Measurements from ENCODE around the gene PLEKHM2. TPM values are rescaled to one million over a fixed set of nuclear protein-coding genes. Genes with fewer than 3 reads are reported as not detected.

Gene PLEKHM2
- total and polyA plus RNA-seq, 4 donors: 32.5 to 79.2 (median 63.1) TPM

DNA sequence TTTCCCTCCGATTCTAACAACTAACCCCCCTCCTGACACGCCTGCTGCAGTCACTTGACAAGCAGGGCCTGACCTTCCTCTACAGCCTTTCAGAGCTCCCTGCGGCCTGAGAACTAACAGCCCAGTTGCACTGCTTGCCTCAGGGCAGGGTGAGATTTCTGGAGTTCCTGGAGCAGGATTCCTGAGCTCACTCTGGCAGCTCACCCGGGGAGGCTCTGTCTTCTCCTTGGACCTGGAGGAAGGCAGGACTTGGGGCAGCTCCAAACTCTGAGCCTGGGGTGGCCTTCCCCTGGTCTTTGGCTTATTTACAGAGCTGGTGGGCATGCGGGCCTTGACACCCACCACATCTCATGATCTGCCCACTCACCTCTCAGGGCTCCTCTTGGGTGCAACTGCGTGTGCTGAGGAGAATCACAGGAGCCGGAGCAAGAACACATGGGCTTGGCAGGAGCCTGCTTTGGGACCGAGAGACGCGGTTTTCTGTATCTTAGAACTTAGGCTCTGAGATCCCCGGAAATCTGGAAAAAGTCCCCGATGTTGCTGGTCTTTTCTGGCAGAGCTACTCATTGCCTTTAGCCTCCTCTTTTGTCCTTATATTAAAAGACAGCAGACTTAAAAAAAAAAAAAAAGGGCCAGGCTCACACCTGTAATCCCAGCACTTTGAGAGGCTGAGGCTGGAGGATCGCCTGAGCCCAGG lies 38.9 kb downstream of the PLEKHM2 start:
- H3K27ac ChIP-seq (ENCODE audit: low read depth in 1 of 2, low read length in 1 of 2): no peak overlapping the region
- ATAC-seq (ENCODE audit: insufficient read depth, low FRiP score) (no peak), DNase-seq (no peak)

DNA sequence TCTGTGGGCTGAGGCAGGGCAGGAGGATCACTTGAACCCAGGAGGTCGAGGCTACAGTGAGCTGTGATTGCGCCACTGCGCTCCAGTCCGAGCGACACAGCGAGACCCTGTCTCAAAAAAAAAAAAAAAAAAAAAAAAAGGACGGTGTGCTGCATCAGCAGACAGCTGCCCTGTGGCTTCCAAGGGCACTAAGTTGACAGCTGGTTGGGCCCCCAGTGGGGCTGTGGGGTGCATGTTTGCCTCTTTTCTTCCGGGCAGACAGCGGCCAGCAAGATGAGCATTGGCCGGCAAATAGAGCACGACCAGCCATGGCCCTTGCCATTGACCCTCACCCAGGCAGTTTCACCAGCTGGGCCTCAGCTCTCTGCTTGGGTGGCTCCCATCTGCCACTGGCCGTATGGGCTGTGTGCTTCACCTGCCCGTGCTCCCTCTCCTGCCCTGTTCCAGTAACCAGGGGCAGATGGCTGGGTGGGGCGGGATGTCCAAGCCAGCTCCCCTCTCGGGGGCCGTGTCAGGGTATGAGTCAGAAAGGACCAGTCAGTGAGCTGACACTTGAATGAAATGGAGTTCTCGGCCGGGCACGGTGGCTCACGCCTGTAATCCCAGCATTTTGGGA lies 39.6 kb downstream of the PLEKHM2 start:
- 91 to 95% methylated on average over 20 of the region's 20 CpGs for WGBS, 2 donors
- peaks cover 7 to 70% (median 44%) of the 10 kb centered on the region in 4 donors for H3K36me3 ChIP-seq (ENCODE audit: control insufficient read depth in 4 of 4, insufficient read depth in 4 of 4, low read length in 4 of 4)

More for the DNA sequence above, 38.9 kb downstream of the PLEKHM2 start:
- Histone ChIP-seq H3K9ac (ENCODE audit: insufficient read depth in 1 of 2, low read length in 2 of 2) (no peak overlapping the region), H3K9me3 (ENCODE audit: control insufficient read depth in 4 of 4, insufficient read depth in 3 of 4, low read length in 3 of 4) (no peaks in the 10 kb centered on the region), H3K36me3 (ENCODE audit: control insufficient read depth in 4 of 4, insufficient read depth in 4 of 4, low read length in 4 of 4) (peaks cover 7 to 69% (median 44%) of the 10 kb centered on the region in 4 donors), H3K27me3 (ENCODE audit: control insufficient read depth in 3 of 3, insufficient read depth in 3 of 3, low read length in 2 of 3) (no peaks in the 10 kb centered on the region), H3K4me1 (ENCODE audit: control insufficient read depth in 5 of 5, insufficient read depth in 5 of 5, low read length in 5 of 5) (peaks cover 0 to 5% (median 4%) of the 10 kb centered on the region in 5 donors), H3K4me3 (no peak overlapping the region)
- TF ChIP-seq, protein P1, sequence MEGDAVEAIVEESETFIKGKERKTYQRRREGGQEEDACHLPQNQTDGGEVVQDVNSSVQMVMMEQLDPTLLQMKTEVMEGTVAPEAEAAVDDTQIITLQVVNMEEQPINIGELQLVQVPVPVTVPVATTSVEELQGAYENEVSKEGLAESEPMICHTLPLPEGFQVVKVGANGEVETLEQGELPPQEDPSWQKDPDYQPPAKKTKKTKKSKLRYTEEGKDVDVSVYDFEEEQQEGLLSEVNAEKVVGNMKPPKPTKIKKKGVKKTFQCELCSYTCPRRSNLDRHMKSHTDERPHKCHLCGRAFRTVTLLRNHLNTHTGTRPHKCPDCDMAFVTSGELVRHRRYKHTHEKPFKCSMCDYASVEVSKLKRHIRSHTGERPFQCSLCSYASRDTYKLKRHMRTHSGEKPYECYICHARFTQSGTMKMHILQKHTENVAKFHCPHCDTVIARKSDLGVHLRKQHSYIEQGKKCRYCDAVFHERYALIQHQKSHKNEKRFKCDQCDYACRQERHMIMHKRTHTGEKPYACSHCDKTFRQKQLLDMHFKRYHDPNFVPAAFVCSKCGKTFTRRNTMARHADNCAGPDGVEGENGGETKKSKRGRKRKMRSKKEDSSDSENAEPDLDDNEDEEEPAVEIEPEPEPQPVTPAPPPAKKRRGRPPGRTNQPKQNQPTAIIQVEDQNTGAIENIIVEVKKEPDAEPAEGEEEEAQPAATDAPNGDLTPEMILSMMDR (IDR thresholded peaks at IDR 0.05; ENCODE audit: control extremely low read depth, extremely low read depth): no peak
- WGBS, 2 donors: 93 to 95% methylated on average over 13 of the region's 13 CpGs

GRCh38 chr1:15724949-15725880 lies 41.1 kb downstream of the PLEKHM2 start:
- H3K9ac ChIP-seq (ENCODE audit: insufficient read depth in 1 of 2, low read length in 2 of 2): no peak overlapping the region
- H3K27ac ChIP-seq (ENCODE audit: low read depth in 1 of 2, low read length in 1 of 2): no peak overlapping the region
- WGBS, 2 donors: 84 to 89% methylated on average over 26 of the region's 26 CpGs
- TF ChIP-seq, protein P1 (IDR thresholded peaks at IDR 0.05; ENCODE audit: control extremely low read depth, extremely low read depth): no peak
- H3K4me3 ChIP-seq: no peak overlapping the region
- DNase-seq (peak in 1 of 3 donors; percentile 15), ATAC-seq (ENCODE audit: insufficient read depth, low FRiP score) (no peak)
- no peaks in the 10 kb centered on the region for H3K9me3 ChIP-seq (ENCODE audit: control insufficient read depth in 4 of 4, insufficient read depth in 3 of 4, low read length in 3 of 4)
- H3K4me1 ChIP-seq (ENCODE audit: control insufficient read depth in 5 of 5, insufficient read depth in 5 of 5, low read length in 5 of 5): peaks cover 0 to 1% (median 0%) of the 10 kb centered on the region in 5 donors
- H3K27me3 ChIP-seq (ENCODE audit: control insufficient read depth in 3 of 3, insufficient read depth in 3 of 3, low read length in 2 of 3): no peaks in the 10 kb centered on the region
- peaks cover 7 to 76% (median 36%) of the 10 kb centered on the region in 4 donors for H3K36me3 ChIP-seq (ENCODE audit: control insufficient read depth in 4 of 4, insufficient read depth in 4 of 4, low read length in 4 of 4)

More for the DNA sequence above, 39.6 kb downstream of the PLEKHM2 start:
- Histone ChIP-seq H3K9ac (ENCODE audit: insufficient read depth in 1 of 2, low read length in 2 of 2) (no peak overlapping the region), H3K27ac (ENCODE audit: low read depth in 1 of 2, low read length in 1 of 2) (no peak overlapping the region), H3K4me3 (no peak overlapping the region), H3K9me3 (ENCODE audit: control insufficient read depth in 4 of 4, insufficient read depth in 3 of 4, low read length in 3 of 4) (no peaks in the 10 kb centered on the region), H3K27me3 (ENCODE audit: control insufficient read depth in 3 of 3, insufficient read depth in 3 of 3, low read length in 2 of 3) (no peaks in the 10 kb centered on the region), H3K4me1 (ENCODE audit: control insufficient read depth in 5 of 5, insufficient read depth in 5 of 5, low read length in 5 of 5) (peaks cover 0 to 1% (median 0%) of the 10 kb centered on the region in 5 donors)
- TF ChIP-seq, protein P1 (IDR thresholded peaks at IDR 0.05; ENCODE audit: control extremely low read depth, extremely low read depth): no peak
- peak in 1 of 3 donors; percentile 7 for DNase-seq
- ATAC-seq (ENCODE audit: insufficient read depth, low FRiP score): no peak
